Amniotic stem cell (primary cell): ENCODE data around the gene PPP1R15B.

Experiments used
- DNase-seq: peaks from one replicate; lab custom pipeline; 2025; lab: John Stamatoyannopoulos, UW

The PPP1R15B gene

DNA sequence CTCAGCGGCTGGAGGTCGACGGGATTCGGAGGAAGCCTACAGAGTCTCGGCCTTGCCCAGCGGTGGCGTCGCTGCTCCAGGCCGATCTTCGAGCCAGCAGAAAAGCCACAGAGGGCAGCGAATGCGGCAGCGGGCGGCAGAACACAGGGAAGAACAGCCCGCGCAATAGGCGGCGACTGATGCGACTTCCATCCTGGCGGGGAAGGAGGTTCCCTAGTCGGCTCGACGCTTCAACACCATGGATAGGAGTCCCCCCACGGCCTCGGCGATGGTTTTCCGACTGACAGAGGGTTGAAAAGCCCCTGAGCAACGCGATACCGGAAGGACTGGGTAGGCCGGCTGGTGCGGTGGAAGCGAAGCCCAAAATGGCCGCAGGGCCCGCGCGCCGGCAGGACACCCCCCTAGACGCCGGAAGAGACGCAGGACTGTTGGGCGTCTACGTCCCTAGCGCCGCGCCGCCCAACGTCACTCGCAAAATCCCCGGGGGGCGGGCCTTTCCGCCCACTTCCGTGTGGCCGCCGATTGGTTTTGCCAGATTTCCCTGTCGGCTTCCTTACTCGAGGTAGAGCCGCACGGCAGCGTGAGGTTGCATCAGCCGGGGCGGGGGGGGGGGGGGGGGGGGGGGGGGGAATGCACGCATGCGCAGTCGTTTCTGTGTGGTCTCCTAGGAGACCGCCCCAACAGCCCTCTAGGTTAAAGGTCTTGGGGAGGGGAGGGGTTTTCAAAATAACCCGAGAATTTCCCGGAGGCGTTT, at the start of gene PPP1R15B:
PPP1R15B (minus strand) TSS at position 367 of the 754 bp plus-strand sequence. CDS start 406 bp downstream, outside the sequence.
- DNase-seq: peak; percentile 95

DNA sequence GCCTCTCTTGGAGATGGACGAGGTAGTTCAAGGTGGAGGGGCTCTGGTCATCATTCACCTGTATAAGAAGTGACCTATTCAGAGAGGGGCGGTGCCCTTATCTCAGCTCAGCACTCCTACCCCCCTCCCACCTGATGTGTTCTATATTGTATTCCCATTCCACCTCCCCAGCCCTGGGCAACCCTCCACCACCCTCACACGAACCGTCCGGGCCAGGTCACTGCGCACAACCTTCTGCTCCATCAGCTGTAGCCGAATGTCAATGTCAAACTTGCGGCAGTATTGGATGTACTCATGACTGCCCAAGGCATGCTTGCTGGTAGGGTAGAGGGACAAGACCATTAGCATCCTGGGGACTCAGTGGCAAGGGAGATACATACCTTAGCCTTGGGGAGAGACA, 48.7 kb upstream of the PPP1R15B start:
- DNase-seq: no peak

DNA sequence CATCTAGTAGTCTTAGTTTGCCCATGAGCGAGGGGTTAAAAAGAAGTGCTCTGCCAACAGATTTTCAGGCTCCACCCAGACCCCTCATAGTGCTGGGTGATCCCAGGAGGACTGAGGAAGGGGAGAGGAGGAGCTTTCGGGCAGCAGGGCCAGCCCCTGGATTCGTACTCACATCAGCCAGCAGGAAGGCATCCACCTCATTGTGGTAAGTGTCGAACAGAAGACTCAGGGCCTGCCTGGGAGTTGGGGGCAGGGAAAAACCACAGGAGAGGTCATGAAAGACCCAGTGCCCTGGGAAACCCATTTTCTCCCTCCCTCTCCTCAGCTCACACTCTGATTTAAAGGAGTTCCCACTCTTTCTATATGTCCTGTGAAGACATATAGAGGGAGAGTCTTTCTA, 48.1 kb upstream of the PPP1R15B start:
- no peak for DNase-seq

DNA sequence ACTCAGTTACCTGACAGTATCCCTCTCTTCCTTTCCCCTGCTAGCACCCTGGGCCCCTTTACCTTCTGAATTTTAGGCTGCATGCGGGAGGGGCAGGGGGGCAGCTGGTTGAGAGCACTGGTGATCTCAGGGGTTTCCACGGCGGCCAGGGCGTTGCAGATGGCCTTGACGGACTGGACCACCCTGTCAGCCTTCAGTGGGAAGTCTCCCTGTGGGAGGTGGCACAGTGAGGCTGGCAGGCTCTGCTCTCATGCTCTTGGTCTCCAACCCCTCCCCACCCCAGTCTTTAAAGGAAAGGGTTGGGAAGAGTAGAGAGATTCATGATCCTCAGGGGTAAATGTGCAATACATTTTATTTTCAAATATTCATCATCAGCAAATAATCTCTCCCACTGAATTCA, 46.0 kb upstream of the PPP1R15B start:
- DNase-seq: no peak

DNA sequence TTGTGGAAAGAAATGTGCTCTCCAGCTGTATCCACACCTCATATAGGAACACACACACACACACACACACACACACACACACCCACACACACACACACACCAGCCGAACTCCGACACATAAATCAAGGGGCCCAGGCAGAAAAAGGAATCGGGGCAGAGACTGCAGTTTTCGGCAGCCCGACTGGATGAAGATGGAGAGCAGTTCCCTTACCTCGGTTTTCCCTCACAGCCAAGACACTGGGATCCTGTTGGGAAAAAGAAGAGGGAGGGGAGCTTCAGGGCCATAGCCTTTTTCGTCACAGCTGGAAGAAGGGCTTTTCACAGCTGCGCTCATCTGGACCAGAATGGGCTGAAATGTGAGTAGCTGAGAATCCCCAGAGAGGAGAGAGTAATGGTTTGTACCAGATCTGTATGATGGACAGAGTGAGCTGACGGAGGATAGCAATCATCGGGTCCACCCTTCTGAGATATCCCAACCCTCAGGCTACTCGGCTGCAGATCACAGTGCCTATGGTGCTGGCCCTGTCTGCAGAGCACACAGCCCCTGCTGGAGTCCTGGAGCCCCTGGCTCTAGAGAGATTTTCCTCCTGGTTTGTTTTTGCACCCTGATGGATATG, 45.3 kb upstream of the PPP1R15B start:
- DNase-seq: no peak

DNA sequence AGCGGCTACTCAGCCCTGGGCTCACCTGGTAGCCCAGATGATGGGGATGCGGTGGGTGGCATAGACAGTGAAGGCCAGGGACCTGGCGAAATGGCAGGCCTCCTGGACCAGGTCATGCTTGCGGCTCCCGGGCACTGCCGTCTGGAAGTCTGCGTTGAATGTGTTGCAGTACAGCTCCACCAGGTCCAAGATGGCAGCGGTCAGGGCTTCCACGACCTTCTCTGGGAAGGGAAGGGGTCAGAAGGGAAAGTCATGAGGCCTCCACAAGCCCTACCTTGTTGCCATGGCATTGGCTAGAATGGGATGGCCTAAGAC, 44.2 kb upstream of the PPP1R15B start:
- DNase-seq: no peak

DNA sequence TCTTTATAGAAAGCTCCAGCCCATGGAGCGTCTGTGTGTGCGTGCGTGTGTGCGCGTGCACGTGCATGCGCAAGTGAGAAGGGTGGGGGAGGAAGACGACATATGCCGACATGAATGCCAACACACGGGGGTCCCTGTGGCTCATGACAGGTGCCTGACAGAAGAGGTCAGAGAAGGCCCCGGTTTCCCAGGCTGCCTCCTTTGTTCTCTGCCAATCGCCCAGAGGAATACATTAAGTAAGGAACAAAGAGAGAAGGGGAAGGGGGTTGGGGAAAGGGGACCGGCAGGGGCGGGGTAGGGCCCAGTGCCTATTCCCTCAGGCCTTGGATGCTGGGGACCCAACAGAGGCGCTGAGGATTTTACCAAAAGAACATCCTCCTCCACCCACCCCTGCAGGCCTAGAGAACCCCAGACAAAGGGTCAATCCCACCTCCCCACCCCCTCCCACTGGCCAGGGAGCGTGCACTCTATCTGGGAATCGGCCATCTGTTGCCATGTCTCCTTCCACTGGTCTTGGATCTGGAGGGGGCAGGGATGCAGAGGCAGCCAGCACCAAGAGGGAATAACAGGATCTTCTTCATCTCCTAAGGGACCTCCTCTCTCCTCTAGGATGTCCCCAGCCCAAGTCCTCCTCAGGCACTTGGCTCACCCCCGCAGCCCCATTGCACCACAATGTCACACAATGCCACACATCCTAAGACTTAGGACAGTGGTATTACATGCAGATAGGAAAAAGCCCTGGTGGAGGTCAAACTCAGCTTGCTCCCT, 43.6 kb upstream of the PPP1R15B start:
- no peak for DNase-seq

DNA sequence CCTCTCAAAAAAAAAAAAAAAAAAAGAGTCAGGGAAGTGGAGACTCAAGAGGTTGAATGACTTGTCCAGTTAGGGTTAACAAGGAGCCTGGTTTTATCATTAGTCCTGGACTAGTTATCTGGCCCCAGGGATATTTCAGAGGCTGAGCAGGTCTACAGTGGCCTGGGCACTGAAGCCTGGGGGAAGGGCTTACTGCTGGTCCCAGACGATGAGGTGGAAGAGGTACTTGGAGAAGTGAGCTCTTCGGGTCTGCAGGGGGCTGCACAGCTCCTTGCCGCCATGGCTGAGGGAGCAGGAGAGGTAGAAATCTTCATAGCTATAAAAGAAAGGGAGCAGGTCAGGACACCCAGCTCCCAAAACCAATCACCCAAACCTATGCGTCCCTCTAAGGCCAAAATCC, 42.9 kb upstream of the PPP1R15B start:
- no peak for DNase-seq

DNA sequence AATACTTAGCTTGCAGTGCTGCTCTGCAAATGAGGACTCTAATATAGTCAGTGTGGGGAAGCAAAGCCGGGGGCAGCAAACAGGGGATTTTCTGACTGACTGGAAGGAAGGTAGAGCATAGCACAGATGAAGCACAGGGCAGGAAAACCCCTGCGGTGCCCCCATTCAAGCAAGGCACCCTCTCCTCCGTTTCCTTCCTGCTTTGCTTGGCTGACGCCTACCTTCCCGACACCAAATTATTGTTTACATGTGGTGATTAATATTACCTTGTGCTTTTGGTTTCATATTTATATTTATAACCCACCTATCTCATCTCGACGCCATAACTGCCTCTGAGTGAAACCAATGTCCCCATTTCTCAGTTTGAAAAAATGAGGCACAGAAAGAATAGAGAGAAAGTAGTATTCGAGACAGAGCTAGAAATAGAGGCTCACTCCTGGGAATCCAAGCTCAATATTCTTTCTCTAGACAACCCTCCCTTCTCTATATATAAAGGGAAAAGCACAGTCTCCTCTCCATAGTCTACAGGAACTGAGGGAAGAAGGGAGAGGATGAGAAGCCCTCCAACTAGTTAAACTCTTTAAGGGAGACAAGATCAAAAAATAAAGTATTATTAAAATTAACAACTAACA, 41.6 kb upstream of the PPP1R15B start:
- no peak for DNase-seq

DNA sequence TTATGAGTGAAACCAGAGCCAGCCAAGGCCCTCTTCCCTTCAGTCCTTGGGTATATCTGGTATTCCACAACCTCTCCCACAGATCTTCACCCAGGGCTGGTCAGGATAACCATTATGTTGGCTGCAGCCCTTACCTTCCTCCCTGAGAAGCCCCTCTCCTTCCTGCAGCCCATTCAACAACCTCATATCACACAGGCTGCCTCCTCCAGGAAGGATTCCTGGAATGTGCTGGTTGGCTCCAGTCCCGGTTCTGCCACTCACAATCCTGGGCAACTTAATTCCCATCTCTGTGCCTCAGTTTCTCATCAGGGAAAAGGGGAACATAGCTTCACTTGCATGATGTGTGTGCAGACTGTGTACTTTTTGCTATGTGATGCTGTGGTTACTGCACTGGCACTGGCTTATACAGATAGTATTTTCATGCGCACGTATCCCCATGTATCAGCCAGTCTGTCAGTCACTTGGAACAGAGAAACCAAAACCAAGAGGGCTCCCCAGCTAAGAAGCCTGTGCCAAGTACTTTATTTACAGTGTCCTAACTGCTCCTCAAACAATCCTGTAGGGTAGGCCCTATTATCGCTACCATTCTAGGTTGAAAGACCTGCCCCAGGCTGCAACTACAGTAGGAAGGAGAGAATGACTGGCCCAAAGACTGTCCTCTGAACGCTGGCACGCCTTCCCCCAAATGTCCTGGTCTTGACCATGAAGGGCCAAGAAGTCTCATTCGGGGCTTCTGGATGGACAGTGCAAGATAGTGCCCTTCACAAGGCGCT, 39.9 kb upstream of the PPP1R15B start:
- no peak for DNase-seq

DNA sequence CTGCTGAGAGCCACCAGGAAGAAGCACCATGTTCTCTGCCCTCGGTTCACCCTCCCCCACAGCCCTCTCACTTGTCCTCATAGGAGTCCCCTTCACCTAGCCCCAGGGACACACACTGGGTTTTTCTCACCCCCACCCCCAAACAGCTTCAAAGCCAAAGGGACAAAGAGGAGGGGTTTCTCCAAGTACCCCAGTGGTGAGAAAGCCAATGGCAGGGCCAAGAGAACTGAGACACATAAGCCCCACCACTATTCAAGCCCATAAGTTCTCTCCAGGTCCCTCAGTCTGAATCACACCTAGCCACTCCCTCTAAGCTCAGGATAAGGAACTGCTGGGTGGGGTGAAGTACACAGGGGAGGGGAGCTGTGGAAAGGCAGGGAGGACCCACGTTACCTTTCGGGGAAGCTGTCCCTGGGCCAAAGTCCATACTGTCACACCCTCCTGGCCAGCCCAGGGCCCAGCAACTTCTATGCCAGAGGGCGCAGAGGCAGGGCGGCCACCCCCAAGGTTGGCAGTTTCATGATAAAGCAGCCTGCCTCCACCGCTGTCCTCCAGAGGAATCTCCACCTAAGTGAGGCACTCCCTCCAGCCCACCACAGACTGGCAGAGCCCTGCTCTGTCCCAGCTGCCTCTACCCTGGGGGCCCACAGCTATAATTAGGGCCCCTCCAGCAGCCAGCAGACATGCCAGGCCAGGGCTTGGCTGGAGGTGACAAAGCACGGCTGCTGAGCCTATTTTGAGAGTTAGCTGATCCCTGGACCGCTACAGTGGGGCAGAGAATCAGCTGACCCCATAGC, 39.0 kb upstream of the PPP1R15B start:
- no peak for DNase-seq

DNA sequence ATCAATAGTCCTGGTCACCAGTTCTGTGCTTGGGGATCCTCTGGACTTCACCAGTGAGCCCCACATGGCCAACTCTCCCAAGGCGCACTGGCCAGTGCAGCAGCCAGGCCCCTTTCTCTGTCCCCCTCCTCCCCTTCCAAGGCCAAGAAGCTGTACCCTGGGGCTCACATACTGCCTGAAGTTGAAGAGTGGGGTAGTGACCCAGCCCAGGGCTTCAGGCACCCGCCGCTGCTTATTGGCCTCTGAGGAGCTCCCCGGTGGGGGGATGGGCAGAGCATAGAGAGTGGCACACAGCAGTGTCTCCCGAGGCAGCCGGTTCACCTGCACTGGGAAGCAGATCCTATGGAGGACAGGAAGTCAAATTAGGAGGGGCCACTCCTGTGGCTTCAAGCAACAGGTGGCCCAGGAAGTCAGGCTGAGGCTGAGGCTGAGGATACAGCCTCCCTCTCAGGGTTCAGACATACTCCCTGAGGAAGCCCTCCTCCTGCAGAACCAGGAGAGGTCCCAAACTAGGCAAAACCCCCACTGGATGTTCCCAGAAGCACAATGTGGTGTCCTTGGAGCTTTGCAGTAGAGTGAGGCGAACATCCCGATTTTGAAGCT, 38.2 kb upstream of the PPP1R15B start:
- DNase-seq: no peak

DNA sequence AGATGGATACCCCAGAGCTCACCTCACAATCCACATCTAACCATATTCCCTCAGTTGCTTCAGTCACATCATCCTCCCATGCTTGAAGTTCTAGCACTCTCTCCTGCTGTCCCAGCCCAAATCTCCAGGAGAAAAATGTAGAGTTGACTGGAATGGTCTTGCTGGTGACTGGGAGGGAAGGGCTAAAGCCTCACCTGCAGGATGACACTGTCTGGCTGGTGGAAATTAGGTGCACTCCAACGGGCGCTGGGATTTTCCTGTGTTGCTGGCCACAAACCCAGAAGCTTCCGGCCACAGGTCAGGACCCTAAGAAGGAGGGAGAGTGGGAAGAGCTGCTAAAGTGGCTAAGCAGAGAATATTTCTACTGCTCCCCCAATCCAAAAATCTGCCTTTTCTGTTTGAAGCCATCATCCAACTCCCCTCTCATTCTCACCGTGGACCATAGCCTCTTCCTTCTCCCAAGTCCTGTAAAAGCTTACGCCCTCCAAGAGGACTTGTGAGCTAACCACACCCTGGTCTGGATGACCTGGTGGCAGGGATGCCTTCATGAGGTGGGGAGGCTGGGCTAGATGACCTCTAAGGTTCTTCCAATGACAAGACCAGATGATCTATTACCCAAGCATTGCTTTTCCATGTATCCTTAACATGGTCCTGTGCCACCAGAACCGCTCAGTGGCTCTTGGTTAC, 37.5 kb upstream of the PPP1R15B start:
- no peak for DNase-seq

DNA sequence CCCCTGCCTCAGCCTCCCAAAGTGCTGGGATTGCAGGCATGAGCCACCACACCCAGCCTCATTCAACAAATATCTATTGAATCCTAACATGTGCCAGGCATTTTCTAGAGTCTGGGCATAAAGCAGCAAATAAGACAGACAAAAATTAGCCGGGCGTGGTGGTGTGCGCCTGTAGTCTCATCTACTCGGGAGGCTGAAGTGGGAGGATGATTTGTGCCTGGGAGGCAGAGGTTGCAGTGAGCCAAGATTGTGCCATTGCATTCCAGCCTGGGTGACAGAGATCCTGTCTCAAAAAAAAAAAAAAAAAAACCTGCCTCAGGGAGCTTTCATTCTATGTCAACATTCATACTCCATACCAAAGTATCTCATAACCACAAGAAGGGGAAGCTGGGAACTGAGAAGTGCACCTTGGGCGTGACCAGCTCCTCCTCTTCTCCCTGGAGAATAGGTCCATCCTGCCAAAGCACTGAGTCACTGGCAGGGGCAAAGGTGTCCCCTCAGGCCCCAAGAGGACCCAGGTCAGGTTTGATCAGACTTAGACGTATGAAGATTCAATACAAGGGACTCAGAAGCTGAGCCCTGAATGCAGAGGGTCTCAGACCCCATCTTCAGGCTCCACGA, 36.8 kb upstream of the PPP1R15B start:
- DNase-seq: no peak

DNA sequence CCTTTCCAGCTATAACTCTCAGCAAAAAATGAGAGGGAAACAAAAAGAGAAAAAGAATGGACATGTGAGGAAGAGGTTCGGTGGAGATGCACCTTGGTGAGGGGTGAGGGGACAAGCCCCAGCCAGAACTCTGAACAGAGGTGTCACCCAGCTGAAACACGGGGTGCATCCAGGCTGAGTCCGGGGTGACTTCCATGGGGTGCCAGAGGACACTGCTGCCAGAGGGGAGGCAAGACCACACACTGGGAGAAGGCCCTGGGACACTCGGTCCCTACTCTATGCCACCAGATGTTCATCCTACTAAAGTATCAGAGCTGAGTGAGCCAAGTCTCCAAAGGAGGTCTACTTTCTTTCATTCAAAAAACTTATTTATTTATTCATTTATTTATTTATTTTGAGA, 36.1 kb upstream of the PPP1R15B start:
- DNase-seq: no peak

DNA sequence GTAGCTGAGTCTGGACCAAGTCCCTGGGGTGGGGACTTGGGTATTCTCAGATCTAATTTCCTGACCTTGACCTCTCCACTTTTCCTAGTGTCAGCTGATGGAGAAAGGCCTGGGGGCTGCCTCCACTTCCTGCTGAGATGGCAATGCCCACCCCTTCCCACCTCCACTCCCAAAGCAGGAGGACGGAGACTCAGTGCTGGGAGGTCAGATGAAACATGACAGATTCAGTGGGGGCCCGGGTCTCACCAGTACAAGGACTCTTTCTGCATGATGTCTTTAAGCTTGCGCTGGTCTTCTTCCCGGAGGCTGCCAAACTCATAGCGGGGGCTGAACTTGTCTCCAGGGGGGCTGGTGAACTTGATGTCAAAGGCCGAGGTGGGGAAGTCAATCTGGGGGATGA, 35.6 kb upstream of the PPP1R15B start:
- DNase-seq: no peak

DNA sequence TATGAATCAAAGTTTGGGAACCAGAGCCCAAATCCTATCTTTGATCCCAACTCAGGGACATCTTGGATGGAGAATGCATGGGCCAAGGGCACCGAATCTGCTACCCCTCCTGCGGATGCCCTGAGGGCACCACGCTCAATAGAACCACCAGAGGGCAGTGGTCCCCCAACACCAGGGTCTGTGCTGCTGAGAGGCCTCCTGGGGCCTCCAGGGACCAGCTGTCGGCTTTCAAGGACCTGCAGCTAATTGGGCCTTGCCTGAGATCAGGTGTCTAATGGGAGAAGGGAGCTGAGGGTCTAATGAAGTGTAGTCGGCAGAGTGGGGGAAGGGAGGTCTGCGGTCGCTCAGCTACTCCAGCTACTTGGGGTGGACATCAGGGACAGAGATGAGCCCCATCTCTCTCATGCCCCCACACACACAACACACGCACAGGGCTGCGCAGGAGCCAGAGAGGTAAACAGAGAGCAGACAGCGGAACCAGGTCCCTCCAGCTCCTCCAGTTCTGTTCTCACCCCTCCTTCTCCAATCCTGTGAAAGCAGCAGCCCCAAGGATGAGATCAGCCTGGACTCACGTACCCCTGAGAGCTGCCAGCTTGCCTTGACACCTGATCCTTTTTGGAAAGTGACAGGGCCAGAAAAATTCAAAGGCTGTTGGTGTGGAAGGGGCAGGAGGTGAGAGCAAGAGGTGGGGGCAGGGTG, 34.9 kb upstream of the PPP1R15B start:
- peak; percentile 17 for DNase-seq

DNA sequence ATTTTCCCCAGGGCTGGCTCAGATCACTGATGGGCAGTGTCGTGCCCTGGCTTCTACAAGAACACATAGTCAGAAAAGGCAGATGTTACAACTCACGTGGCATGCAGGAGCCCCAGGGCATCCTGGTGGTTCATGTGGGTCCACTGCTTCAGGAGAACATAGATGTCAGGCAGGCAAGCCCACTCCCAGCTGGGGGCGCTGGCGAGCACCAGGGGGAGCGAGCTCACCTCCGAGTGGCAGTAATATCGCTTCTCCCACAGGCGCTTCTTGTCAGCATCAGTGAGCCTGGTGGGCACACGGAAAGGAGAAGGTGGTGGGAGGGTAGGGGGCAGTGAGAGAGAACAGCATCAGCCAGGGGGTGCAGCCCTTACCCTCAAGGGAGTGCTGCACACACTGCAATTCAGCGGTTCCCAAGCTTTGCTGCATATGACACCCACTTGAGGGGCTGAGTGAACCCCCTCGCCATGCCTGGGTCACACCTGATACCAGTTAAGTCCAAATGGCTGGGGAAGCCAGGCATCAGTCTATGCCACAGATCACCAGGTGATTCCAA, 34.3 kb upstream of the PPP1R15B start:
- no peak for DNase-seq
